Measurements from ENCODE around the gene GIPR.
"Not testable (repeated sequence)": the region's sequence is repeated elsewhere in the genome, so short reads cannot be mapped to it uniquely, and the experiment has no call there.

GIPR gene

GRCh38 chr19:45668342-45668871, 386 bp downstream of the GIPR start:
- peak overlapping the region; percentile 86 to 90 for H3K4me3 Mint-ChIP-seq
- H3K27ac Mint-ChIP-seq, result peak overlapping the region; percentile 74 to 83
- peak; percentile 0 for ATAC-seq
- peaks cover 24% of the 10 kb centered on the region for H3K27me3 Mint-ChIP-seq
- peaks cover 40% of the 10 kb centered on the region for H3K4me1 Mint-ChIP-seq
- DNase-seq, result no peak
- H3K9me3 Mint-ChIP-seq, result no peaks in the 10 kb centered on the region

GRCh38 chr19:45670670-45671453, 2.8 kb downstream of the GIPR start:
- ATAC-seq (peak; percentile 51), DNase-seq (peak; percentile 80 to 81)
- no peaks in the 10 kb centered on the region for H3K9me3 Mint-ChIP-seq
- H3K27ac Mint-ChIP-seq, result peak overlapping the region in 1 of 2 donors; percentile 12
- peaks cover 24% of the 10 kb centered on the region for H3K27me3 Mint-ChIP-seq
- peak overlapping the region; percentile 71 to 75 for H3K4me3 Mint-ChIP-seq
- H3K4me1 Mint-ChIP-seq, result peaks cover 41% of the 10 kb centered on the region

GRCh38 chr19:45674946-45675345, 6.9 kb downstream of the GIPR start:
- peaks cover 14% of the 10 kb centered on the region for H3K27me3 Mint-ChIP-seq
- peaks cover 44% of the 10 kb centered on the region for H3K4me1 Mint-ChIP-seq
- ATAC-seq, result no peak
- no peak for DNase-seq
- no peak overlapping the region for H3K27ac Mint-ChIP-seq
- no peaks in the 10 kb centered on the region for H3K9me3 Mint-ChIP-seq
- H3K4me3 Mint-ChIP-seq, result no peak overlapping the region

- no peak overlapping the region for H3K27ac Mint-ChIP-seq
Measured at GRCh38 chr19:45676851-45677263, 8.8 kb downstream of the GIPR start.

DNA sequence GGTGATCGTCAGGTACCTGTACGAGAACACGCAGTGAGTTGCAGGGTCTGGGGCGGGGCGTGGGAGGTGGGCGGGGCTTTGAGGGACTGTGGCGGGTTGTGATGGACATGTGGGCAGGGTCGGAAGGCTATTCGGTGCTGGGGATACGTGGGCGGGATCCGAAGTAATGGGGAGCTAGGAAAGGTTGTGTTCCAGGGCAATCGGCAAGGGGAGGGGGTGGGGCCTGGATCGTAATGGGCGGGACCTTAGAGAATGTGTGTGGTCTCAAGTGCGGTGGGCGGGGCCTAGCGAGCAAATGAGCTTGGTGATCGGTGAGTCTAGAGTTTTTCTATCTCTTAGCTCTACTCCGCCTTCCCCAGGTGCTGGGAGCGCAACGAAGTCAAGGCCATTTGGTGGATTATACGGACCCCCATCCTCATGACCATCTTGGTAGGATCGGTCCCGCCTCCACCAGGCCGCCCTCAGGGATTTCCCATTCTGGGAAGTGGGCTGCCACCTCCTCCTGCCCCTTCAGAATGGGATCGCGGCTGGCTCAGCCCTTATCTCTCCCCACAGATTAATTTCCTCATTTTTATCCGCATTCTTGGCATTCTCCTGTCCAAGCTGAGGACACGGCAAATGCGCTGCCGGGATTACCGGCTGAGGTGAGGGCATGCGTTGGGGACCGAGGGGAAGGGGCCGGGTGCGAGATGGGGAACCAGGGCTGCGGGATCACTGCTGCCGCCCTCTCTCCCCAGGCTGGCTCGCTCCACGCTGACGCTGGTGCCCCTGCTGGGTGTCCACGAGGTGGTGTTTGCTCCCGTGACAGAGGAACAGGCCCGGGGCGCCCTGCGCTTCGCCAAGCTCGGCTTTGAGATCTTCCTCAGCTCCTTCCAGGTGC, 9.6 kb downstream of the GIPR start:
- Mint-ChIP-seq H3K4me3 (peak overlapping the region; percentile 80 to 90), H3K9me3 (no peaks in the 10 kb centered on the region), H3K4me1 (peaks cover 40% of the 10 kb centered on the region), H3K27ac (peak overlapping the region in 1 of 2 donors; percentile 53), H3K27me3 (no peaks in the 10 kb centered on the region)
- ATAC-seq, result peak; percentile 64
- DNase-seq, result peak; percentile 72 to 82

More at GRCh38 chr19:45676851-45677263, 8.8 kb downstream of the GIPR start:
- Mint-ChIP-seq H3K4me1 (peaks cover 36% of the 10 kb centered on the region), H3K9me3 (no peaks in the 10 kb centered on the region), H3K4me3 (peak overlapping the region; percentile 56 to 90), H3K27me3 (no peaks in the 10 kb centered on the region)
- peak; percentile 56 for ATAC-seq
- peak in 1 of 2 donors; percentile 56 for DNase-seq

DNA sequence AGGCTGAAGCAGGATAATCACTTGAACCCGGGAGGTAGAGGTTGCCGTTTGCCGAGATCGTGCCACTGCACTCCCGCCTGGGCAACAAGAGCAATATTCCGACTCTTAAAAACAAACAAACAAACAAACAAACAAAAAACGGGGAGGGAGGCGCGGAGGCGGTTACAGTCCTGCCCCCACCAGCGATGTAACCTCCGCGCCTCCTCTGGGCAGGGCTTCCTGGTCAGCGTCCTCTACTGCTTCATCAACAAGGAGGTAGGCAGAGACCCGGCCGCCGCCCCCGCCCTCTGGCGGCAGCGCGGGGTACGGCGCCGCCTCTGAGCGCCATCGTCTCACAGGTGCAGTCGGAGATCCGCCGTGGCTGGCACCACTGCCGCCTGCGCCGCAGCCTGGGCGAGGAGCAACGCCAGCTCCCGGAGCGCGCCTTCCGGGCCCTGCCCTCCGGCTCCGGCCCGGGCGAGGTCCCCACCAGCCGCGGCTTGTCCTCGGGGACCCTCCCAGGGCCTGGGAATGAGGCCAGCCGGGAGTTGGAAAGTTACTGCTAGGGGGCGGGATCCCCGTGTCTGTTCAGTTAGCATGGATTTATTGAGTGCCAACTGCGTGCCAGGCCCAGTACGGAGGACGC, 13.5 kb downstream of the GIPR start:
- Mint-ChIP-seq H3K9me3 (no peaks in the 10 kb centered on the region), H3K27me3 (no peaks in the 10 kb centered on the region), H3K27ac (peak overlapping the region in 1 of 2 donors; percentile 76), H3K4me1 (peaks cover 32% of the 10 kb centered on the region), H3K4me3 (peak overlapping the region; percentile 72 to 86)
- peak; percentile 88 to 91 for DNase-seq
- ATAC-seq, result peak; percentile 89

- H3K4me3 Mint-ChIP-seq, result peak overlapping the region; percentile 0 to 35
- H3K4me1 Mint-ChIP-seq, result peaks cover 26% of the 10 kb centered on the region
- H3K9me3 Mint-ChIP-seq, result no peaks in the 10 kb centered on the region
- no peaks in the 10 kb centered on the region for H3K27me3 Mint-ChIP-seq
- ATAC-seq (no peak), DNase-seq (no peak)
- no peak overlapping the region for H3K27ac Mint-ChIP-seq
Measured at GRCh38 chr19:45682117-45682516, 14.1 kb downstream of the GIPR start.

DNA sequence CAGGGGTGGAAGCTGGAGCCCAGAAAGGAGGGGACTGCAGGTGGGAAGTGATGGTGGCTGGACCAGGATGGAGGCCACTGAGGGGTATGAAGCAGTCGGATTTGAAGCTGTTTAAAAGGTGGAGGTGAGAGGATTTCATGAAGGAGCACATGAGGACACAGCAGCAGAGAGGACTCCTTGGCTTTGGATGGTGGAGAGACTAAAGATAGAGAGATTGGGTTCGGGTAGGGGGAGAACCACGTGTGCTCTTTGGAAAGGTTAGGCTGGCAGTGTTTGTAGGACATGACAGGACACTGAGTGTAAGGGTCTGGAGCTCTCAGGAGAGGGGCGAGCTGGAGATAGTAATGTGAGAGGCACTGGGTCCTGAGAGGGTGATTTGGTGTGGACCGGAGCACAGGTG, 14.9 kb downstream of the GIPR start:
- no peak for ATAC-seq
- no peak overlapping the region for H3K4me3 Mint-ChIP-seq

DNA sequence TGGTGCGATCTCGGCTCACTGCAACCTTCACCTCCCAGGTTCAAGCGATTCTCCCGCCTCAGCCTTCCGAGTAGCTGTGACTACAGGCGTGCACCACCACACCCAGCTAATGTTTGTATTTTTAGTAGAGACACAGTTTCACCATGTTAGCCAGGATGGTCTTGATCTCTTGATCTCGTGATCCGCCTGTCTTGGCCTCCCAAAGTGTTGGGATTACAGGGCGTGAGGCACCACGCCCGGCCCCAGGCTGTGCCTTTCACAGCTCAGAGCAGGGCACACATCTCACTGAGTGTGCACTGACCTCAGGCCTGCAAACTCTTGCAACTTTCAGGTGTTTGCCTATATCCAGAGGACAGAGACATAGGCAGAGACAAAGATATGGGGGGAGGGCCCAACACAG, 17.0 kb downstream of the GIPR start:
- not testable (repeated sequence) for H3K27ac Mint-ChIP-seq, DNase-seq, ATAC-seq, H3K27me3 Mint-ChIP-seq, H3K4me3 Mint-ChIP-seq, H3K9me3 Mint-ChIP-seq
- H3K4me1 Mint-ChIP-seq, result peaks cover 23% of the 10 kb centered on the region

More for the DNA sequence above, 14.9 kb downstream of the GIPR start:
- Mint-ChIP-seq H3K27me3 (no peaks in the 10 kb centered on the region), H3K27ac (peak overlapping the region in 1 of 2 donors; percentile 28), H3K4me1 (peaks cover 18% of the 10 kb centered on the region), H3K9me3 (no peaks in the 10 kb centered on the region)
- DNase-seq, result no peak

- Mint-ChIP-seq H3K9me3 (no peaks in the 10 kb centered on the region), H3K4me1 (peaks cover 28% of the 10 kb centered on the region), H3K4me3 (no peak overlapping the region), H3K27me3 (no peaks in the 10 kb centered on the region), H3K27ac (no peak overlapping the region)
- no peak for DNase-seq
- no peak for ATAC-seq
Measured at GRCh38 chr19:45687599-45687998, 19.6 kb downstream of the GIPR start.

GRCh38 chr19:45691516-45692186, 23.6 kb downstream of the GIPR start, which contains the start of gene SNRPD2:
SNRPD2 (minus strand) TSS chr19:45691953; CDS start chr19:45691888, 65 bp downstream.
- Mint-ChIP-seq H3K9me3 (no peaks in the 10 kb centered on the region), H3K4me1 (peaks cover 41% of the 10 kb centered on the region), H3K4me3 (peak within 1 kb of the TSS; percentile 98 to 99), H3K27ac (peak within 1 kb of the TSS; percentile 98 to 100), H3K27me3 (no peaks in the 10 kb centered on the region)
- ATAC-seq (peak; percentile 59), DNase-seq (peak; percentile 93 to 94)

GRCh38 chr19:45692187-45693105, 24.4 kb downstream of the GIPR start, which contains the start of gene QPCTL:
QPCTL (plus strand) TSS chr19:45692666; CDS start chr19:45692704, 38 bp downstream.
- H3K27me3 Mint-ChIP-seq, result no peaks in the 10 kb centered on the region
- peak; percentile 97 to 99 for DNase-seq
- peak; percentile 94 for ATAC-seq
- H3K4me3 Mint-ChIP-seq, result peak within 1 kb of the TSS; percentile 98 to 99
- H3K9me3 Mint-ChIP-seq, result no peaks in the 10 kb centered on the region
- peak within 1 kb of the TSS; percentile 98 to 100 for H3K27ac Mint-ChIP-seq
- peaks cover 43% of the 10 kb centered on the region for H3K4me1 Mint-ChIP-seq

DNA sequence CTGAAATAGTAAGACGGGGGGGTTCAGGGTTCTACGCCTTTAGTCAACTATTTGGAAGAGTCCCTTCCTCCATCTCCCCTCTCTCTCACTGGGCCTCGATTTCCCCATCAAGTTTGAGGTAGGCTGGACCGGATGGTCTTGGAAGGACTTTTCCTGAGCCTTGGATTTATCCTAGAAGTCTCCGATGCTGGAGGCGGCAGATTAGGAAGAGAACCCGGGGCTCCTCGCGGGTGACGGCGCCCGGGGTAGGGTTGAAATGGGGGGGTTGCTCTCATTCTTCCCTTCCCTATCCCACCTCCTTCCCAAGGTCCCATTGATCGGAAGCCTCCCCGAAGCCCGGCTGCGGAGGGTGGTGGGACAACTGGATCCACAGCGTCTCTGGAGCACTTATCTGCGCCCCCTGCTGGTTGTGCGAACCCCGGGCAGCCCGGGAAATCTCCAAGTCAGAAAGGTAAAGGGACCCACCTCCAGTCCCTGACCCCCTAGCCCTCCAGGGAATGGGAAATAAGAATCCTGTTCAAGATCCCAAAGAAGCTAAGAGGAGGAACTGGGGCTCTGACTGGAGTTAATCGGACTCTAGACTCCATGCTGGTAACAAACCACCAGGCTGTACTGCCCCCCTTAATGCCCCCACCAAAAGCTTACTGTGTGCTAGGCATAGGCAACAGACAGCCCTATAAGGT, 25.2 kb downstream of the GIPR start:
- peak; percentile 74 to 77 for DNase-seq
- Mint-ChIP-seq H3K4me1 (peaks cover 49% of the 10 kb centered on the region), H3K27ac (peak overlapping the region; percentile 98 to 100), H3K27me3 (no peaks in the 10 kb centered on the region), H3K9me3 (no peaks in the 10 kb centered on the region), H3K4me3 (peak overlapping the region; percentile 98 to 99)
- no peak for ATAC-seq
